ENCODE data around the gene MOCOS.
"Not testable (repeated sequence)": the region's sequence is repeated elsewhere in the genome, so short reads cannot be mapped to it uniquely, and the experiment has no call there.

Gene MOCOS

GRCh38 chr18:36160959-36161371, 26.3 kb upstream of the MOCOS start:
- H3F3A ChIP-seq (ENCODE audit: insufficient read depth, low read length), result no peaks in the 10 kb centered on the region
- no peak overlapping the region for H3K4me2 ChIP-seq (ENCODE audit: low read length)
- H3K36me3 ChIP-seq (ENCODE audit: insufficient read depth, low read length), result peaks cover 96% of the 10 kb centered on the region
- H3K27me3 ChIP-seq (ENCODE audit: insufficient read depth, low read length), result no peaks in the 10 kb centered on the region
- H3K79me2 ChIP-seq (ENCODE audit: insufficient read depth, low read length), result no peaks in the 10 kb centered on the region
- no peak overlapping the region for H3K9ac ChIP-seq (ENCODE audit: low read length)
- no peak overlapping the region for H3K27ac ChIP-seq (ENCODE audit: low read depth, low read length, poor library complexity, severe bottlenecking)
- H3K9me2 ChIP-seq (ENCODE audit: low read depth, low read length), result no peaks in the 10 kb centered on the region
- no peaks in the 10 kb centered on the region for H3K4me1 ChIP-seq (ENCODE audit: insufficient read depth, low read length, severe bottlenecking)
- H3K4me3 ChIP-seq (ENCODE audit: low read depth, low read length, poor library complexity, severe bottlenecking), result no peak overlapping the region
- no peaks in the 10 kb centered on the region for H4K20me1 ChIP-seq (ENCODE audit: insufficient read depth, low read length)
- no peaks in the 10 kb centered on the region for H3K9me3 ChIP-seq (ENCODE audit: low read length)
- TF ChIP-seq, protein P1, sequence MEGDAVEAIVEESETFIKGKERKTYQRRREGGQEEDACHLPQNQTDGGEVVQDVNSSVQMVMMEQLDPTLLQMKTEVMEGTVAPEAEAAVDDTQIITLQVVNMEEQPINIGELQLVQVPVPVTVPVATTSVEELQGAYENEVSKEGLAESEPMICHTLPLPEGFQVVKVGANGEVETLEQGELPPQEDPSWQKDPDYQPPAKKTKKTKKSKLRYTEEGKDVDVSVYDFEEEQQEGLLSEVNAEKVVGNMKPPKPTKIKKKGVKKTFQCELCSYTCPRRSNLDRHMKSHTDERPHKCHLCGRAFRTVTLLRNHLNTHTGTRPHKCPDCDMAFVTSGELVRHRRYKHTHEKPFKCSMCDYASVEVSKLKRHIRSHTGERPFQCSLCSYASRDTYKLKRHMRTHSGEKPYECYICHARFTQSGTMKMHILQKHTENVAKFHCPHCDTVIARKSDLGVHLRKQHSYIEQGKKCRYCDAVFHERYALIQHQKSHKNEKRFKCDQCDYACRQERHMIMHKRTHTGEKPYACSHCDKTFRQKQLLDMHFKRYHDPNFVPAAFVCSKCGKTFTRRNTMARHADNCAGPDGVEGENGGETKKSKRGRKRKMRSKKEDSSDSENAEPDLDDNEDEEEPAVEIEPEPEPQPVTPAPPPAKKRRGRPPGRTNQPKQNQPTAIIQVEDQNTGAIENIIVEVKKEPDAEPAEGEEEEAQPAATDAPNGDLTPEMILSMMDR (IDR thresholded peaks at IDR 0.05; ENCODE audit: low read length), result no peak
- TF ChIP-seq EZH2 (IDR thresholded peaks at IDR 0.05; ENCODE audit: borderline replicate concordance, low read length), result no peak
- no peak overlapping the region for H2AFZ ChIP-seq (ENCODE audit: low read length)

- H3F3A ChIP-seq (ENCODE audit: insufficient read depth, low read length), result no peaks in the 10 kb centered on the region
- H3K9me2 ChIP-seq (ENCODE audit: low read depth, low read length), result no peaks in the 10 kb centered on the region
- no peak overlapping the region for H3K9ac ChIP-seq (ENCODE audit: low read length)
- no peak overlapping the region for H3K4me3 ChIP-seq (ENCODE audit: low read depth, low read length, poor library complexity, severe bottlenecking)
- TF ChIP-seq, protein P1 (IDR thresholded peaks at IDR 0.05; ENCODE audit: low read length), result no peak
- TF ChIP-seq EZH2 (IDR thresholded peaks at IDR 0.05; ENCODE audit: borderline replicate concordance, low read length), result no peak
- no peaks in the 10 kb centered on the region for H3K27me3 ChIP-seq (ENCODE audit: insufficient read depth, low read length)
- H3K27ac ChIP-seq (ENCODE audit: low read depth, low read length, poor library complexity, severe bottlenecking), result no peak overlapping the region
- H3K4me1 ChIP-seq (ENCODE audit: insufficient read depth, low read length, severe bottlenecking), result no peaks in the 10 kb centered on the region
- H3K79me2 ChIP-seq (ENCODE audit: insufficient read depth, low read length), result no peaks in the 10 kb centered on the region
- no peaks in the 10 kb centered on the region for H4K20me1 ChIP-seq (ENCODE audit: insufficient read depth, low read length)
- peaks cover 93% of the 10 kb centered on the region for H3K36me3 ChIP-seq (ENCODE audit: insufficient read depth, low read length)
- no peak overlapping the region for H2AFZ ChIP-seq (ENCODE audit: low read length)
- H3K4me2 ChIP-seq (ENCODE audit: low read length), result no peak overlapping the region
- no peaks in the 10 kb centered on the region for H3K9me3 ChIP-seq (ENCODE audit: low read length)
Measured at GRCh38 chr18:36162981-36163380, 24.3 kb upstream of the MOCOS start.

- Histone ChIP-seq H3K79me2 (ENCODE audit: insufficient read depth, low read length) (no peaks in the 10 kb centered on the region), H4K20me1 (ENCODE audit: insufficient read depth, low read length) (no peaks in the 10 kb centered on the region), H3K9me3 (ENCODE audit: low read length) (no peaks in the 10 kb centered on the region), H2AFZ (ENCODE audit: low read length) (no peak overlapping the region), H3K9me2 (ENCODE audit: low read depth, low read length) (no peaks in the 10 kb centered on the region), H3K4me1 (ENCODE audit: insufficient read depth, low read length, severe bottlenecking) (no peaks in the 10 kb centered on the region), H3K4me3 (ENCODE audit: low read depth, low read length, poor library complexity, severe bottlenecking) (no peak overlapping the region), H3K9ac (ENCODE audit: low read length) (no peak overlapping the region), H3K27ac (ENCODE audit: low read depth, low read length, poor library complexity, severe bottlenecking) (no peak overlapping the region), H3K27me3 (ENCODE audit: insufficient read depth, low read length) (no peaks in the 10 kb centered on the region), H3F3A (ENCODE audit: insufficient read depth, low read length) (no peaks in the 10 kb centered on the region), H3K4me2 (ENCODE audit: low read length) (no peak overlapping the region), H3K36me3 (ENCODE audit: insufficient read depth, low read length) (peaks cover 89% of the 10 kb centered on the region)
- TF ChIP-seq, protein P1 (IDR thresholded peaks at IDR 0.05; ENCODE audit: low read length), result no peak
Measured at GRCh38 chr18:36167692-36168218, 19.5 kb upstream of the MOCOS start.

GRCh38 chr18:36168296-36168695, 19.0 kb upstream of the MOCOS start:
- H3K27me3 ChIP-seq (ENCODE audit: insufficient read depth, low read length); H3K4me1 ChIP-seq (ENCODE audit: insufficient read depth, low read length, severe bottlenecking); H3F3A ChIP-seq (ENCODE audit: insufficient read depth, low read length); H3K9ac ChIP-seq (ENCODE audit: low read length); H2AFZ ChIP-seq (ENCODE audit: low read length); H3K9me2 ChIP-seq (ENCODE audit: low read depth, low read length); H3K4me2 ChIP-seq (ENCODE audit: low read length); H3K27ac ChIP-seq (ENCODE audit: low read depth, low read length, poor library complexity, severe bottlenecking); H3K79me2 ChIP-seq (ENCODE audit: insufficient read depth, low read length); H3K4me3 ChIP-seq (ENCODE audit: low read depth, low read length, poor library complexity, severe bottlenecking); H3K9me3 ChIP-seq (ENCODE audit: low read length); H4K20me1 ChIP-seq (ENCODE audit: insufficient read depth, low read length): not testable (repeated sequence)
- H3K36me3 ChIP-seq (ENCODE audit: insufficient read depth, low read length), result peaks cover 89% of the 10 kb centered on the region

Measured in OCI-LY1 (cell line).